Measurements from ENCODE around the gene ZGPAT.

The ZGPAT gene

DNA sequence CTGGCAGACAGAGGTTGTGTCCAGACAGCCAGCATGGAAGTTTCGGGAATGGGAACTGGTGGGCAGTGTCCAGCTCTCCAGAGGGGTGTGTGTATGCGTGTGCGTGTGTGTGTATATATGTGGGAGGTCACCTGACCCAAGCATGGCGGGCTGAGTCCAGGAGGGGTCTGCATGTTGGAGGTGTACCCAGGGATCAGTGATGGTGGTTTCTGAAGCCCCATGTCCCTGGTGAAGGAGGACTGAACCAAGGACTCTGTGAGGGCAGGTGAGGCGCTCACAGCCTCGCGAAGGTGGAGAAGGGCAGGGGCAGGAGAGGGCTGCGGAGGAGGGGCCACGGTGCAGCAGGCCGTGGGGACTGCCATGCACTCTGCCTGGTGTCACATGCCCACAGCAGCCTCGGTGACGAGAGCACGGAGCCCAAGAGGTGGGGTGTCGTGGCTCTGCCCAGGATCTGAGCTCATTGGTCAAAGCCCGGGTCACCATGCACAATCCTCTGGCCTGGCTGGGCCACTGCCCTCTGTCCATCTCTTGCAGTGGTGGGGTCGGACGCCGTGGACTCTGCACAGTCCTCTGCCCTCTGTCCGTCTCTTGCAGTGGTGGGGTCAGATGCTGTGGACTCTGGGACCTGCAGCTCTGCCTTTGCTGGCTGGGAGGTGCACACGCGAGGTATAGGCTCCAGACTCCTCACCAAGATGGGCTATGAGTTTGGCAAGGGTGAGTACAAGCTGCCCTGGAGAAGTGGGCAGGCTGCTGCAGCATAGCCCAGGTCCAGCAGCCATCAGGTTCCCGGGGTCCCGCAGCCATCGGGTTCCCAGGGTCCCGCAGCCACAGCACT, 26.5 kb downstream of the ZGPAT start:
- DNase-seq (ENCODE audit: low read depth): no peak

DNA sequence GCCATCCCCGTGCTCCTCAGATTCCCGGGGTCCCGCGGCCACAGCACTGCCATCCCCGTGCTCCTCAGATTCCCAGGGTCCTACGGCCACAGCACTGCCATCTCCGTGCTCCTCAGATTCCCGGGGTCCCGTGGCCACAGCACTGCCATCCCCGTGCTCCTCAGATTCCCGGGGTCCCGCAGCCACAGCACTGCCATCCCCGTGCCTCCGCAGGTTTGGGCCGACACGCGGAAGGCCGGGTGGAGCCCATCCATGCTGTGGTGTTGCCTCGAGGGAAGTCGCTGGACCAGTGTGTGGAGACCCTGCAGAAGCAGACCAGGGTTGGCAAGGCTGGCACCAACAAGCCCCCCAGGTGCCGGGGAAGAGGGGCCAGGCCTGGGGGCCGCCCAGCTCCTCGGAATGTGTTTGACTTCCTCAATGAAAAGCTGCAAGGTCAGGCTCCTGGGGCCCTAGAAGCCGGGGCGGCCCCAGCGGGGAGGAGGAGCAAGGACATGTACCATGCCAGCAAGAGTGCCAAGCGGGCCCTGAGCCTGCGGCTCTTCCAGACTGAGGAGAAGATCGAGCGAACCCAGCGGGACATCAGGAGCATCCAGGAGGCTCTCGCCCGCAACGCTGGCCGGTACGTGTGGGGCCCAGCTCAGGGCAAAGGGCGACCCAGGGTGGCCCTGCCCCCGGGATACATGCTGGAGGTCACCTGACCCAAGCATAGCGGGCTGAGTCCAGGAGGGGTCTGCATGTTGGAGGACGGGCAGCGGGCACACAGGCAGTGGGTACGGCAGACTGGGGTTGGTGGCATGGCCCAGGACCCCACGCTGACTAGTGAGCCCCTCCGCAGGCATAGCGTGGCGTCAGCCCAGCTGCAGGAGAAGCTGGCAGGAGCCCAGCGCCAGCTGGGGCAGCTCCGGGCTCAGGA, 27.4 kb downstream of the ZGPAT start:
- no peak for DNase-seq (ENCODE audit: low read depth)

DNA sequence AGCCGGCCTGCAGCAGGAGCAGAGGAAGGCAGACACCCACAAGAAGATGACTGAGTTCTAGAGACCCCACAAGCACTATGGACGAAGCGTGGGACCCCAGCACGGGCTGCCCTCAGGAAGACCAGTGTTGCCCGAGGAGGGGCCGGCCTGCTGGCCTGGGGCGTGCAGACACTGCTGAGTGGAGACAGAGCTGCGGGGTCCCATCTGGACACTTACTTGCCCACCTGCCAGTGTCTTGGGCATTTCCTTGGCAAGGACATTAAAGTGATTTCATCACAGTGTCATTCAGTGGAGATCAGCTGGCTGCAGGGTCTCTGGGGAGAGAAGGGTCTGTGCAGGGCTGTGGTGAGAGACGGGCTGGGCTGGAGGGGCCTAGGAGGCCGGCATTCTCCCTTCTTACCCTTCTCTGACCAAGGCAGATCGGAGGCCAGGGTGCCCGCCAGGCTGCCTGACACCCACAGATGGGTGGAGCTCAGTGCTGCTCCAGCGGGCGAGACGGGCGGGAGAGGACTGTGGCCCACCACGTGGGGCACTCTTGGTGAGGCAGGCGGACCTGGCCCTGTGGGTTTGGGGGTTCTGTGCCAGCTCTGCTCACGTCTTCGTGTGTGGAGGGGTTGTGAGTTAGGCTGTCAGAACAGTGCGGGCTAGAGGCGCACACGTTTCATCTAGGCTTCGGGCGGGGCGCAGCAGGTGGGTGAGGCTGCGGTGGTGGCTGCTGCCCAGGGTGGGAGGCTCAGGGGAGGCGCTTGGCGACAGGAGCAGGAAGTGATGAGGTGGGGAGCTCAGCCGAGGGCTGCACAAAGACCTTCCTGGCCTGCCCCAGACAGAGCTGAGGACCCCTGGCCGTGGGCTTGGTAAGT, 28.2 kb downstream of the ZGPAT start, which contains the start of gene LIME1:
LIME1 (plus strand) TSS at position 806 of the 860 bp plus-strand sequence. CDS start 886 bp downstream, outside the sequence.
- DNase-seq (ENCODE audit: low read depth): no peak

DNA sequence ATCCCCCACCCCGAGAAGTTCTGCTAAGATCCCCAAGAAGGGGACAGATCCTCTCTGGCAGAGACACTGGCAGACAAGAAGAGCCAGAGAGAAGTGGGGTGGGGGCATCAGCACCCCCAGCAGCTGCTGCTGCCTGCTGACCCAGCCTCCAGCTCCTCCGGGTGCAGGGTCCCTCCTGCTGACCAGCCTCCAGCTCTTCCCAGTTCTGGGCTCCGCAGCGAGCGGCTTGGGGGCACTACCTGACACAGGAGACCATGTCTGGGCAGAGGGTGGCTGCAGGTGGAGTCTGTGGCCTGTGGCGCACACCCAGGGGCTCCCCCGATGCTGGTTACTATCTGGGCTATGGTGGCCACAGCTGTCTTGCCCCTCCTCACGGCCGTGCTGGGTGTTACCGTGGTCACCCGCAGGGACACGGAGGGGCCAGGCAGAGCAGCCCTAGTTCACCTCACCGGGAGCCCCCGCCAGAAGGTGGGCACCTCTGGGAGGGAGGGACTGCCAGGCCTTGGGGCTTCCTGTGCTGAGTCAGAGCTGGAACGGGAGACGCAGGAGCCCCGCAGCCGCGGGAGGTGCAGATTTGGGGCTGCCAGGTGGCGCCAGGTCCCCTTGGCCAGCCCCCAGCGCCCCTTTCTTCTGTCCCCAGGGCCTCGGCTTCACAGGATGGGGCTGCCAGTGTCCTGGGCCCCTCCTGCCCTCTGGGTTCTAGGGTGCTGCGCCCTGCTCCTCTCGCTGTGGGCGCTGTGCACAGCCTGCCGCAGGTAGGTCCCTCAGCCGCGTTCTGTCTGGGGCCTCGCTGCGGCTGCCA, 29.3 kb downstream of the ZGPAT start:
- no peak for DNase-seq (ENCODE audit: low read depth)

DNA sequence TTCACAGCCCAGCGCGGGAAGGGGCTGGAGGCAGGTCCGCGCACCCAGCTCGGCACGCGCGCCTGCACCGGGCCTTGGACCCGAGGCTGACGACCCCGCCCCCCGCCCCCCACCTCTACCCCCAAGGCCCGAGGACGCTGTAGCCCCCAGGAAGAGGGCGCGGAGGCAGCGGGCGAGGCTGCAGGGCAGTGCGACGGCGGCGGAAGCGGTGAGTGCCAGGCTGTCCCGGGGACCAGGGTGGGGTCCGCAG, 29.8 kb downstream of the ZGPAT start:
- DNase-seq (ENCODE audit: low read depth): no peak

DNA sequence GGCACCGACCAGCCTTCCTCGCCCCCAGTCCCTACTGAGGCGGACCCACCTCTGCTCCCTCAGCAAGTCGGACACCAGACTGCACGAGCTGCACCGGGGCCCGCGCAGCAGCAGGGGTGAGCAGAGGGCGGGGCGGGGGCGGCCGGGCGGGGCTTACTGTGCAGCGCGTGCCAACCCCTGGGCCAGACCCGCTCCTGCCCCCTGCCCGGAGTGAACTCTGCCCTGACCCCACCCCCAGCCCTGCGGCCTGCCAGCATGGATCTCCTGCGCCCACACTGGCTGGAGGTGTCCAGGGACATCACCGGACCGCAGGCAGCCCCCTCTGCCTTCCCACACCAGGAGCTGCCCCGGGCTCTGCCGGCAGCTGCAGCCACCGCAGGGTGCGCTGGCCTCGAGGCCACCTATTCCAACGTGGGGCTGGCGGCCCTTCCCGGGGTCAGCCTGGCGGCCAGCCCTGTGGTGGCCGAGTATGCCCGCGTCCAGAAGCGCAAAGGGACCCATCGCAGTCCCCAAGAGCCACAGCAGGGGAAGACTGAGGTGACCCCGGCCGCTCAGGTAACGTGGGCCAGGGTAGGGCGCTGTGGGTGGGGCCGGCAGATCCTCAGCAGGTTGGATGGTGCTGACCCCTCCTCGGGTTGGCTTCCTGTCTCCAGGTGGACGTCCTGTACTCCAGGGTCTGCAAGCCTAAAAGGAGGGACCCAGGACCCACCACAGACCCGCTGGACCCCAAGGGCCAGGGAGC, 30.3 kb downstream of the ZGPAT start:
- DNase-seq (ENCODE audit: low read depth): no peak

DNA sequence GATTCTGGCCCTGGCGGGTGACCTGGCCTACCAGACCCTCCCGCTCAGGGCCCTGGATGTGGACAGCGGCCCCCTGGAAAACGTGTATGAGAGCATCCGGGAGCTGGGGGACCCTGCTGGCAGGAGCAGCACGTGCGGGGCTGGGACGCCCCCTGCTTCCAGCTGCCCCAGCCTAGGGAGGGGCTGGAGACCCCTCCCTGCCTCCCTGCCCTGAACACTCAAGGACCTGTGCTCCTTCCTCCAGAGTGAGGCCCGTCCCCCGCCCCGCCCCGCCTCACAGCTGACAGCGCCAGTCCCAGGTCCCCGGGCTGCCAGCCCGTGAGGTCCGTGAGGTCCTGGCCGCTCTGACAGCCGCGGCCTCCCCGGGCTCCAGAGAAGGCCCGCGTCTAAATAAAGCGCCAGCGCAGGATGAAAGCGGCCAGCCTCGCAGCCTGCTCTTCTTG, 30.9 kb downstream of the ZGPAT start:
- DNase-seq (ENCODE audit: low read depth): no peak

DNA sequence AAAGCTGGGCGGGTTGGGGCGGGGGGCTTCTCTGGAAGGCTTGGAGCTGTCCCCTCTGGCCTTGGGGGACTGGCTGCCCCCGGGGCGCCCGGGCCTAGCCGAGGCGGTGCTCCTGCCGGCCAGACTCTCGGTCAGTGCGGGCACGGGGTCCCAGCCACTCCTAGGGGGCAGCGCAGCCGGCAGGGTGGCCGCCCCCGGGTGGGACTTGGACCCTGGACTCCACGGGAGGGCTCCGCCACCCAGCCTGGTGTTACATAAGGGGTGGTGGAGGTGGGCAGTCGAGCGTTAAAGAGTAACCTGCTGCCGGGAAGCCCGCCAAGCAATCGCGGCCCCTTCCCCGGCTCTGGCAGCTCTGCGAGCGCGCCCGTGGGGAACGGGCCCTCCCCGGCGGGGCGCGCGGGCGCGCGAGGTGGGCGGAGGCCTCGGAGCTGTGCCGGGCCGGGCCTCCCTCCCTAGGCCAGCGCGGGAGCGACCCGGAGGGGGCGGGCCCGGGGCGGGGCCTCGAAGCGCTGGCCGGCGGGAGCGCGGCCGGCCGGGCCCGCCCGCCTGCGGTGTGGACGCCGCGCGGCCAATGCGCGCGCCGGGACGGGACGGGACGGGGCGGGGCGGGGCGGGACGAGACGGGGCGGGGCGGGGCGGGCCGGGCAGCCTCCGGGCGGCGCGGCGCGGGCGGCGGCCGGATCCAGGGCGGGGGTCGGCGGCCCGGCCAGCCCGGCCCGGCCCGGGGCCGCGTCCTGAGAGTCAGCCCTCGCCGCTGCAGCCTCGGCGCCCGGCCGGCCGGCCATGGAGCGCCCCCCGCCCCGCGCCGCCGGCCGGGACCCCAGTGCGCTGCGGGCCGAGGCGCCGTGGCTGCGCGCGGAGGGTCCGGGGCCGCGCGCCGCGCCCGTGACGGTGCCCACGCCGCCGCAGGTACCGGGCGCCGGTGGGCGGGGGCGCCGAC, 31.6 kb downstream of the ZGPAT start, which contains the start of gene SLC2A4RG:
SLC2A4RG (plus strand) TSS at position 647 of the 940 bp plus-strand sequence; CDS start at position 784, 137 bp downstream.
- DNase-seq (ENCODE audit: low read depth): no peak

DNA sequence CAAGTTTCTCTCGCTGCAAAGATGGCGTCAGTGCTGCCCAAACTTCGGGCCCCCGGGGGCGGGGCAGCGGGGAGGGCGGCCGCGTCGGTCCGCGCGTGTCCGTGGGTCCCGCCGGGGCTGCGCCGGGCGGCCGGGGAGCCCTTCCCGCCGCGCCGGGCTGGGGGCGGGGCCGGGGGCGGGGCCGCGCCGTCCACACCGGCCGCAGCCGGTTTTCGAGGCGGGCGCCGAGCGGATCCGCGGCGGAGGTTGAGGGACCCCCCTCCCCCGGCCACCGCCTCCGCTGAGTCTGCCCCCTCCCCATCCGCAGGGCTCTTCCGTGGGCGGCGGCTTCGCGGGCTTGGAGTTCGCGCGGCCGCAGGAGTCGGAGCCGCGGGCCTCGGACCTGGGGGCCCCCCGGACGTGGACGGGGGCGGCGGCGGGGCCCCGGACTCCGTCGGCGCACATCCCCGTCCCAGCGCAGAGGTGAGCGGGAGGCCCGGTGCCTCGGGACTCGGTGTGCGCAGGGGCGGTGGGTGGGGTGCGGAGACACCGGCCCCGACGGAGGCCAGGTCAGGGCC, 32.3 kb downstream of the ZGPAT start:
- DNase-seq (ENCODE audit: low read depth): no peak

DNA sequence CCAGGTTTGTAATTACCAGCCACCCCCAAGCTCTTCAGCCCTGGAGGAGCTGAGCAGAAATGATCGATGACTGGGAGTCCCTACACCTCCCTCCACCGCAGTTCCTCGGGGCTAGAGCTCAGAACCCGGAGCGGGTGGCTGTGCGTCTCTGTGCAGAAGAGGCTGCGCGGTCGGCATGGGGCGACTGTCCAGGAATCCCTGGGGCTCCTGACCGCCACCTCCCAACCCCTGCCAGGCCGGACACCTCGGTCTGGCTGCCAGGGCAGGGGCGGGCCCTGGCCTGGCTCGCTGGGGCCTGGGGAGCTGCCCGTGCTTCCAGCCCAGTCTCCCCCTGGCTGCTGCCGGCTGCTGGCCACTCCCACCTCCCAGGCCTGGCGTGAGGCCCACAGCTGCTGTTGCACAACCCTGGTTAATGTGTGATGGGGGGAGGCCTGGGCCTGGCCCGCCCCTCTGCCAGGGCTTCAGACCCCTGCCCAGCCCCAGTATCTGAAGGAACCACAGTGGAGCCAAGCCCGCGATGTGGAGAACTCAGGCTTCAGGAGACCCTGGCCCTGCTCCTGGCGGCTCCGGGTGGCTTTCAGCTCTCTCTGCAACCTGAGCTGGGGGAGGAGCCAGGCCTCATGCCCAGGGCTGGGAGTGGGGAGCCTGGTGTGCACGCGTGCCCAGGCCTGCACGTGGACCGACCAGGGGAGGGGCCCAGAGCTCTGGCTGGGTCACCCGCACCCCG, 33.0 kb downstream of the ZGPAT start:
- DNase-seq (ENCODE audit: low read depth): peak; percentile 64

DNA sequence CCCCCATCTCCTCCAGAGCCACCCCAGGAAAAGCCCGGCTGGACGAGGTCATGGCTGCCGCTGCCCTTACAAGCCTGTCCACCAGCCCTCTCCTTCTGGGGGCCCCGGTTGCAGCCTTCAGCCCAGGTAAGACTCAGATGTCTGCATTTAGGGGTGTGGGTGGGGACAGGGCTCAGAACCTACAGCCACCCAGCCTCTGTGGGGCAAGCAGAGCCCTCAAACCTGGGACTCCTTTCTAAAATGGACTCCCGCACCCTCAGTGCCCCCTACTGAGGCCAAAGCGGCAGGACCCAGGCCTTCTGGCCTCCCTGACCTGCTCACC, 33.5 kb downstream of the ZGPAT start:
- no peak for DNase-seq (ENCODE audit: low read depth)

DNA sequence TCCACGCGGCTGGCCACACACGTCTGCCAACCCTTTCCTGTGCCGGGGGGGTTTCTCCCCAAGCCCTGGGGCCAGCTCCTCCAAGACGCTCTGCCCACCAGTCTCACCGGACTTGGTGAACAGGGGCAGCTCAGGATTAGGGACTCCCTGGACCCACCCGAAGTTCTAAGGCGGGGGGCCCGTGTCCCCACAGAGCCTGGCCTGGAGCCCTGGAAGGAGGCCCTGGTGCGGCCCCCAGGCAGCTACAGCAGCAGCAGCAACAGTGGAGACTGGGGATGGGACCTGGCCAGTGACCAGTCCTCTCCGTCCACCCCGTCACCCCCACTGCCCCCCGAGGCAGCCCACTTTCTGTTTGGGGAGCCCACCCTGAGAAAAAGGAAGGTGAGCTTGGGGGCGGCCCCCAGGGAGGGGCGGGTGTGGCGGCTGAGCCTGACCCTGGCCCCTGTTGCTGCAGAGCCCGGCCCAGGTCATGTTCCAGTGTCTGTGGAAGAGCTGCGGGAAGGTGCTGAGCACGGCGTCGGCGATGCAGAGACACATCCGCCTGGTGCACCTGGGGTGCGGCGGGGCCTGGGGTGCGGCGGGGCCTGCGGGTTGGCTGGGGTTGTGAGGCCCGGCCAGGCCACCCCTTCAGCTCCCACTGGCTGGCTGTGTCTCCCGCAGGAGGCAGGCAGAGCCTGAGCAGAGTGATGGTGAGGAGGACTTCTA, 34.0 kb downstream of the ZGPAT start:
- DNase-seq (ENCODE audit: low read depth): no peak

DNA sequence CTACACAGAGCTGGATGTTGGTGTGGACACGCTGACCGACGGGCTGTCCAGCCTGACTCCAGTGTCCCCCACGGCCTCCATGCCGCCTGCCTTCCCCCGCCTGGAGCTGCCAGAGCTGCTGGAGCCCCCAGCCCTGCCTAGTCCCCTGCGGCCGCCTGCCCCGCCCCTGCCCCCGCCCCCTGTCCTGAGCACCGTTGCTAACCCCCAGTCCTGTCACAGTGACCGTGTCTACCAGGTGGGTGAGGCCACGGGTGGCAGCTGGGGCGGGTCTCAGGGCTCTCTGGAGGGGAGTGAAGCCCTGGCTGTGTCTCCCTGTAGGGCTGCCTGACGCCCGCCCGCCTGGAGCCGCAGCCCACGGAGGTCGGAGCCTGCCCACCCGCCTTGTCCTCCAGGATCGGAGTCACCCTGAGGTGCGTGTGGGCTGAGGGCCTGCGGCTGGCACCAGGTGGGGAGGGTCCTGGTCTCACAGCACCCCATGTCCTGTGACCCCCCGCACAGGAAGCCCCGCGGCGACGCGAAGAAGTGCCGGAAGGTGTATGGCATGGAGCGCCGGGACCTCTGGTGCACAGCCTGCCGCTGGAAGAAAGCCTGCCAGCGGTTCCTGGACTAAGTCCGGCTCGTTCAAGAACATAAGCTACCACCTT, 34.7 kb downstream of the ZGPAT start:
- DNase-seq (ENCODE audit: low read depth): no peak

DNA sequence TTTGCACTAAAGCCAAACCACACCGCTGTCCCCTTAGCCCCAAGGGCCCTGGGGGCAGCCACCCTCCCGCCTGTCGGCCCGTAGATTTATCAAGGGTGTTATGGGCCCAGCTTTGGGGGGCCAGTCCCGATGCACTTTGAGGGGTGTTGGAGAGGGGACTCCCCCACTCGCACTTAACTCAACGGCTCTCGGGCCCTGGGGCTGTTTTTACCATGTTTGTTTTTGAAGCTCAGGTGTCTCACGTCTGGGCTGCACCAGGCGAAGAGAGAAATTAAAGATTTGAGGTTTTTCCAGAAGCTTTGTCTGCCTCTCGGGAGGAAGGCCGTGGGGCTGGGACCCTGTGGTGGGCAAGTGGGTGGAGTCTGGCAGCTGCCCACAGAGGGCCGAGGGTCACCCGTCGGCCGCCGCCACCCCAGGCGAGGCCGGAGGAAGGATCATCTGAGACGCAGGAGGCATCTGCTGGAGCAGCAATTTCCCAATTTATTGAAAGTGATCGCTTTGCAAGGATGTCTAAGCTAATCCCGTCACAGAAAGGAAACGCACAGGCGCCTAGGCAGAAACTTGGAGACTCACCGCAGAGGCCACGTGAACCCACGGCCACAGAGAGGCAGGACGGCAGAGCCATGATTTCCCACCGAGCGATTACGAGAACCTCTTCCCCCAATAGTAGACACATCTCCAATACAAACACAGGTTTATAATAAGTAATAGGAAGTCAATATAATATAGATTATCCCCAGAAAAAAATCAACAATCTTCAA, 35.6 kb downstream of the ZGPAT start:
- DNase-seq (ENCODE audit: low read depth): no peak

DNA sequence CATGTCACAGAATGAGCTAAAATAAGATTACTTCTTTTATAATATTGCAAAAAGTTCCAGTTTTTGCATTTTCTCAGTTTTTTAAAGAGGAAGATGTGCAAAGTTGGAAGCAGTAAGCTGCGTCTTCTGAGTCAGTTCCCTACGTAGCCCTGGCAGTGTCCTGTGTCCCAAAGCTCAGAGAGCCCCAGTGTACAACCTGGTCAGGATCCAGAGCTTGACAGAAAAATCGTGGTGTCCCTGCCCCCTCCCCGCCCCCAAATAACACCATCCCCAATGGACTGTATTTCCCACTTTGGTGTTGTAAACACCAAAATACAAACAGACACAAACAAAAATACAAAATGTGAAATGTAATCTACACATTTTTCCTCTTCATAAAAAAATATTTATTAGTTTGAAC, 36.3 kb downstream of the ZGPAT start:
- DNase-seq (ENCODE audit: low read depth): no peak

DNA sequence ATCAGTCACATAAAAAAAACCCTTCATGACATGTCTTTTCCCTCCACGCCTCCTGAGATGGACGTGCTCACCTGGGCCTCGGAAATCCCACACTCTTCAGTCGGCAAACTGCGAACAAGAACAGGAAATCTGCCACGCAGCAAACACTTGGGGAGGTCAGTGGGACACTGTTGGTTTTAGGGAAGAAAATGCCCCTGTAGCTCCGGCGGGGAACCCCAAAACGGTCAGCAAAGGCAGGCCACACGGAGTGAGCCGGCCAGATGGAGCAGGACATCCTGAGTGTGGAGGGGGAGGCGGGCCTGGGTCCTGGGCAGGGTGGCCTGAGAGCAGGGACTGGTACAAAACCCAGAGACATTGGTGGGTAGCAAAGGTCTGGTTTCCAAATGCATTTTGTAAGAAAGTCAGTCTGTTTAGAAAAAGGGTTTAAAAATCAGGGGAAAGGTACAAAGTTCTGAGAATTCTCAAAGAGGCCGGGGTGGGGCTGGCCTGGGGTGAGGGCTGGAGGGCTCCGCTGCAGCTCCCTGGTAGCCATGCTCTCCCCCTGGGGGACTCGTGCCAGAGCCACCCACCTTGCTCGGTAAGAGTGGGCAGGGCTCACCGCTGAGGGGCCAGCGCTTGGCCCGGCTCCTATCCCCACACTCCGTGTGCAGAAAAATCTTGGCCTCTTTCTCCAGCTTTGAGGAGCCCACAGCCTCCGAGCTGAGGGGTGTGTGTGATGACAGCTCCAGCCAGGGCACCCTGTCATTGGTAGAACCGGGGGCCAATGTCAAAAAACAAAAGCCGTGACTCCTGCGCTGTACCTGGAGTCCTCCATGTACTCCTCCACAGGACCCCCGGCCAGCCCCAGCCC, 37.0 kb downstream of the ZGPAT start:
- DNase-seq (ENCODE audit: low read depth): no peak

All from HS-27A (cell line).